Mucosa of descending colon (tissue), 3 donors: ENCODE results near the gene CDKN1C. TPM values are rescaled to one million over a fixed set of nuclear protein-coding genes. Genes with fewer than 3 reads are reported as not detected.

ENCODE experiments used
- ATAC-seq: fragments of 200-7000 bp; cut with Tn5 transposase; one replicate; pipeline ENCODE4 v1.9.1; 2020; ENCODE audit warnings: mild to moderate bottlenecking, moderate library complexity
- DNase-seq, 3 donors: peaks; one replicate each; pipeline ENCODE4 v3.0.0-alpha.2; 2020
- H3K36me3 ChIP-seq: fragments of 200-600 bp; one replicate; pipeline ENCODE4 v1.8.0; 2021; ENCODE audit warnings: low read depth, mild to moderate bottlenecking
- H3K4me1 ChIP-seq: fragments of 200-600 bp; one replicate; pipeline ENCODE4 v1.8.0; 2021; ENCODE audit warnings: low read depth, mild to moderate bottlenecking
- H3K4me3 ChIP-seq: fragments of 200-600 bp; one replicate; pipeline ENCODE4 v1.8.0; 2021; ENCODE audit warnings: mild to moderate bottlenecking
- H3K9me3 ChIP-seq: fragments of 200-600 bp; one replicate; pipeline ENCODE4 v1.8.0; 2021; ENCODE audit warnings: mild to moderate bottlenecking
- CTCF ChIP-seq: fragments of 200-600 bp; IDR thresholded peaks from one replicate; pipeline ENCODE4 v1.8.0; 2022; ENCODE audit warnings: antibody characterized with exemption, mild to moderate bottlenecking
- intact Hi-C, 2 donors: fragments of 100-400 bp; cut with DNase I in 1 of 2; cut with micrococcal nuclease in 1 of 2; formaldehyde crosslinking; loops; one replicate each; pipeline versions ENCODE4 v1.11.0 to v1.11.1; 2022; cut with DNase I, micrococcal nuclease
- total RNA-seq, 3 donors: library from RNA; stranded (reverse); fragmentation: NEBNext Ultra II Directional in 2 of 3; extraction: Animal tissue kit (Norgen Biotek cat#: 25700) in 2 of 3; gene quantifications; one replicate each; pipeline versions ENCODE4 v1.2.1 to v1.2.4, GENCODE V29; 2021 to 2023
- donor health status: DM: no; HTN: no; CAD: no; lungs with moderate emphysema.
- donor health status: DM: no; HTN: no; CAD: no.
- donor health status: DM: no; HTN: yes; CAD: no.

Gene CDKN1C
- total RNA-seq, 3 donors from 2014 or later = 3.0 to 40.3 (median 10.2) TPM

DNA sequence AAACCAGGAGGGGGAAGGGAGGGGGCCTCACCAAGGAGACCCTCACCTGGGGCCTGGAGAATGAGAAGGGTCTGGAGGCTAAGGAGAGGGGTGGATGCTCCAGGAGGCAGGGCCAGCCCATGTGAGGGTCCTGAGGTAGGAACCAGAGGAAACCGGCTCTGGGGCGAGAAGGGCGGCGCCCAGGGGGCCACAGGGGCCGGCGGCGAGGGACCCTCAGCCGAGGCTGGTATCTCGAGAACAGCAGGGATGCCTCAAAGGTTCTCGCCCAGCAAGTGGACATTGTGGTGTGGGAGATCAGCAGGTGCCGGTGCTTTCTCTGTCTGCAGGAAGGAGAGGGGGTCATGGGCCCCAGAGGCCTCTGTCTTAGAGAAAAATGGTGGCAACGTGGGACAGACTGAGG lies 47.9 kb downstream of the CDKN1C start:
- no peak for TF ChIP-seq CTCF
- intact Hi-C loops = no loop called here
- Histone ChIP-seq H3K4me1 (no peaks in the 10 kb centered on the region), H3K36me3 (no peaks in the 10 kb centered on the region), H3K4me3 (no peak overlapping the region), H3K9me3 (no peaks in the 10 kb centered on the region)
- ATAC-seq = no peak
- no peak for DNase-seq

- Histone ChIP-seq H3K36me3 (no peaks in the 10 kb centered on the region), H3K4me1 (no peaks in the 10 kb centered on the region), H3K9me3 (no peaks in the 10 kb centered on the region), H3K4me3 (no peak overlapping the region)
- no peak for TF ChIP-seq CTCF
- intact Hi-C loops = no loop called here
- peak; percentile 75 for ATAC-seq
- peak; percentile 66 to 74 (median 71) for DNase-seq
These were observed 48.4 kb downstream of the CDKN1C start for GRCh38 chr11:2837096-2837601.

GRCh38 chr11:2836315-2837095 lies 49.1 kb downstream of the CDKN1C start:
- Histone ChIP-seq H3K9me3 (no peaks in the 10 kb centered on the region), H3K4me1 (no peaks in the 10 kb centered on the region), H3K4me3 (no peak overlapping the region), H3K36me3 (no peaks in the 10 kb centered on the region)
- intact Hi-C loops = no loop called here
- TF ChIP-seq CTCF = no peak
- ATAC-seq (no peak), DNase-seq (no peak)

GRCh38 chr11:2835751-2836150 lies 49.8 kb downstream of the CDKN1C start:
- ATAC-seq = no peak
- Histone ChIP-seq H3K4me1 (no peaks in the 10 kb centered on the region), H3K4me3 (no peak overlapping the region), H3K9me3 (no peaks in the 10 kb centered on the region), H3K36me3 (no peaks in the 10 kb centered on the region)
- DNase-seq = no peak
- TF ChIP-seq CTCF = no peak
- intact Hi-C loops = no loop called here

DNA sequence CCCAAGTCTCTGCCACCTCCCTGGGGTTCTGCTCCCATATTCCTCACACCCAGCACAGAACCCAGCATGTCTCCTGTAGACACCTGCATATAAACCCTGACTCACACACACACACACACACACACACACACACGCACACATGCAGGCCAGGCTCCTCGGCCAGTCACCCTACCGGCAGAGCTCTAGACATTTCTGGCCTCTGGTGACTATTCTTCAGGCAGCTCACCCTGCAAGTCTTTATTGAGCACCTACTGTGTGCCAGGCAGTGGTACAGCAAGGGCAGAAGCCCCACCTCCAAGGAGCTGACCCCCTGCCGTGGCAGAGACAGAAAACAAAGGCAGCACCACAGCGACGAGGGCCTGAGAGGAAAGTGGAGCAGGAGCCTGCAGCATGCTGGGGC lies 50.3 kb downstream of the CDKN1C start:
- Histone ChIP-seq H3K4me1 (no peaks in the 10 kb centered on the region), H3K9me3 (no peaks in the 10 kb centered on the region), H3K4me3 (no peak overlapping the region), H3K36me3 (no peaks in the 10 kb centered on the region)
- no peak for ATAC-seq
- intact Hi-C loops = no loop called here
- no peak for DNase-seq
- no peak for TF ChIP-seq CTCF
